HG03342 (cell line): ENCODE results near the gene GALK2.

ENCODE experiments used
- ATAC-seq: cut with Tn5 transposase; IDR thresholded peaks from one replicate; pipeline ENCODE4 v1.9.1; 2021; ENCODE audit warnings: mild to moderate bottlenecking, moderate library complexity; ENCODE audit not compliant: unreplicated experiment

GALK2 gene

DNA sequence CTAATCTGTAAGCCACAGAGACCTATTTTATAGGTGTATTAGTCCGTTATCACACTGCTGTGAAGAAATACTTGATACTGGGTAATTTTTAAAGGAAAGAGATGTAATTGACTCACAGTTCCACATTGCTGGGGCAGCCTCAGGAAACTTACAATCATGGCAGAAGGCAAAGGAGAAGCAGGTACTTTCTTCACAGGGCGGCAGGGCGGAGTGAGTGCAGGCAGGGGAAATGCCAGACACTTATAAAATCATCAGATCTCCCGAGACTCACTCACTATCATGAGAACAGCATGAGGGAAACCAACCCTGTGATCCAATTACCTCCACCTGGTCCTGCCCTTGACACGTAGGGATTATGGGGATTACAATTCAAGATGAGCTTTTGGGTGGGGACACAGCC, 108.7 kb downstream of the GALK2 start:
- no peak for ATAC-seq

DNA sequence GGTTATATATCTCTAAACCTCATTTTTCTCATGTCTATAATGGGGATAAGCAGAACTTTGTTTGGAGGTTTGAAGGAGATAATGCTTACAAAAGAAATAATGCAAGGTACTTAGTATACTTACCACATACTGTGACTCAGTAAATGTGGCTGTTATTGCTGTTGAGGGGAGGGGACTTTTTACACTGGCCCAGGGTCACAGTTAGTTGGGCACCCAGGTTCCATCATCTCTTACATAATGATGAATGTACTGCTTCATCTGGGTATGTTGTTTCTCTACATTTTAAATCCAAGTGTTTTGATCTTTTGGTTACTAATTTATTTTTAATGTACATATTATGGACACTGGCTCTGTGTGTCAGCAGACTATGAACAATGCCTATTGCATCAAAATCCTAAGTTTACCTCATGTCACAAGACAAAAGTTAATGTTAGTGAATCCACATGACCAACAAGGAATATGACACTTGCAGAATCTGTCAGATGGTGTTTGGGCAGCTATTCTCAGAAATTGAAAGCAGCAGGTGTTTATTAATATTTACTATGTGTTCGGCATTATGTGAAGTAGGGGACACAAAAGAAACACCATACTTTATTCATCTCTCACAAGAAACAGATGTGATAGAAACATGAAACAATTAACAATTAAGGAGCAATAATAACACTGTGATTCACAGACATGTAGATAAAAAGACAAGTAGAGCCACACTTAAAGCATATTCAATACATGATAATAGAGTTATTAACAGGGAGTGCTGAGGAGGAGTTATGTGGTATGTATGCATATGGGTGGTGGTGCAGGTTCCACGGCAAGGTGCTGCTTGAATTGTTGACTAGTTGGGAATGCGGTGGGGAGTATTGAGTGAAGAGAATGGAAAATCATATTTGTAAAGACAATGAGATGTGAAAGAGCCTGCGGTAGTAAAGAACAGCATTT, 109.7 kb downstream of the GALK2 start:
- ATAC-seq: no peak

DNA sequence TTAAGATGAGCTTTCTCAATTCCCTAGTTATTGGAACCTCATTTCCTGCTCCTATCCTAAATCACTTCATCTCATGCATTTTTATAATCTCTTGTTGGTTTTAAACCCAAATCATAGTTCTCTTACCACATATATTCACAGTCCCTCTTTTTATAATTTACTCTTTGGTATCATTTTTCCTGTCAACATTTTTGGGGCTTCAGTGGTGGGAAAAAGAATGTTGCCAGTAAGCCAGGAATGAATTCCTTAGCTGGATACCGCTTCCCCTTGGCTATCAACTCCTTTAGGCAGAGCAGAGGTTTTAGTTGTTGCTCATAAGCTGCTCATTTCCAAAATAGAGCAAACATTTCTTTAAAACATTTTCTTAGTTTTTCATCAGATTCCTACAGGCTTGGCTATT, 112.3 kb downstream of the GALK2 start:
- no peak for ATAC-seq

DNA sequence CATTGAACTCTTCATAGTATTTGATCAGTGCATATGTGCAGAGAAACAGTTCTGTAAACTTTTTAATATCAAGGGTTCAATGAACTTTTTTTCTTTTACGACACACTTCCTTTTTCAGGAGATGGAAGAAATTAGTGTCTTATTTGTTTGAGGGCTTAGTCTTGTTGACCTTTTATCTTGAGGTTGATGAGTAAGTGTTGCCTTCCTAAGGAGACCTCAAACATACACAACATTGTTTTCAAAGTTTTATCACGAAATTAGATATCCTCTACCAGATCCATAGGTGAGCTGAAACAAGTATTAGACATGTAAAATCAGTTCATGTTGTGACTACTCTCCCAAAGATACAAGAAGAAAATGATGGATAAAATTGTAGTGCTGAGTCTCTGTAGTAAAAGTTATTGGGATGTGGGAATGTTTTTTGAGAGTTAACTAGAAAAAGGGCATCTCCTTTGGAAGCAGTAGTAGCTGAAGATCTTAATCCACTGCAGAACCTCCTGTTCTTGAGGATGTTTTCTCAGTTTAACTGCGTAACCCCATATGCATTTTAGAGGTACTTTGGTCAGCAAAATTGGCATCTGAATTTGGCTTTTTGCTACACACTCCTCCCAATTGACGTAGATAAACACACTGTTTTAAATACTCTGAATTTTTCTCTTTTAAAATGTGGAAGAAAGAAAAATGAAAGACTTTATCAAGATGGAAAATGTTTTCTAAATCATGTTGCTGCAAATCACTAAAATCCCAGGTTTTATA, 116.8 kb downstream of the GALK2 start:
- no peak for ATAC-seq

DNA sequence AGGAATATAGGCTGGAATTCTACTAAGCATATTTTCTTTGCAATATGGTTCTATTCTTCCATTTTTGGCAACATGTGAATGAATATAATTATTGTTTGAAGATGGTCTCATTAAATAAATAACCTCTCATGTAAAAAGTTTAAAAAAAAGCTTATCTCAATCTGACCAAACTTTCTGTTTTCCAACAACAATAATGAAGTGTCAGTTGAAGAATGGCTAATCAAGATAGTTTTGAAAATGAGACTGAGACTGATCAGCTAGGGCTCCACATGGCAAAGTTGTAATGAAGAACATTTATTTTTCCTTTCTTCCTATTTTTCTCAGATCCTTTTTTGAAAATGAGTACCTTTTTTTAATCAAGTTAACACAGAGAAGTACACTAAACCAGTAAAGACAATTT, 117.4 kb downstream of the GALK2 start:
- ATAC-seq: no peak

DNA sequence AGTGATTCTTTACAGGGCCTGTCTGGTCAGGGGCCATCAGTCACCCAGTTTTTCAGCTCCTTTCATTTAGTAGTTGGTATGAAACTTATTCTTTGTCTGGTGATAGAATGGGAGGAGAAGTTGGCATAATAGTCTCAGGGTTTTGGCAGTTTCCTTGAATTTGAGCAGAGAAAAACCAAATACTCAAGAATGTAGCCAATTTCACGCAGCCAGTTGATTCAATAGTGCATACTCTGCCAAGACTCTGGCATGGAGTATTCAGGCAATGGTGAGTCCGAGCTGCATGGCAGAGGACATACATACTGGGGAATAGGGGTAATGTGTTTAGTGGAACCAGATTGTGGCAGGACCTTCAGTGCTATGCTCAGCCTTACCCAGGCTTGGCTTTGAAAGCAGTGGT, 118.3 kb downstream of the GALK2 start:
- ATAC-seq: no peak

DNA sequence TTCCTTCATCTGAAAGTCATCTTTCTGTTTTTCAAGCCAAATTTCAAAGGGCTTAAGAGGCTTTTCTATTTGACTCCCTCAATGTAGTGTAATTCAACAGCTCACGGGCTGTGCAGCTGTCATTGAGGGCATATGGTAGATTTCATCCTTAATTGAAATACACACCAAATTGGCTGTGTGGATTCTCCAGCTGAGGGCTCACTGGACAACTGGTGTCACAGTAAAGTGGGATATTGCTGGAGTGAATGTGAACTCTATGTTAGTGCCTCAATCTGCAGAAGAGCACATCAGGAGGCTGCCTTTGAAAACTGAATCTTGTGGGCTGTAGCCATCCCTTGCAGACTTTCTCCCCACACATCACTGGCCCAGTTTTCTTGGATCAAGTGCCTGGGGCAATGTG, 120.1 kb downstream of the GALK2 start:
- no peak for ATAC-seq

DNA sequence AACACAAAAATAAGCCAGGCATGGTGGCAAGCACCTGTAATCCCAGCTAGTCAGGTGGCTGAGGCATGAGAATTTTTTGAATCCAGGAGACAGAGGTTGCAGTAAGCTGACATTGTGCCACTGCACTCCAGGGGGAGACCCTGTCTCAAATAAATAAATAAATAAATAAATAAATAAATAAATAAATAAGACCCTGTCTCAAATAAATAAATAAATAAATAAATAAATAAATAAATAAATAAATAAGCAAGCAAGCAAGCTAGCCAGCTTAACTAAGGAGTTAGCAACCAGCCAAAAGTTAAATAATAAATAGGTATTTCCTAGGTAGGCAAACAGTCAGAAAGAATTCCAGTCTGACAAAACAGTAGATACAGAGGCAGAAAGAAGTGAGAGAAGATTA, 123.9 kb downstream of the GALK2 start:
- no peak for ATAC-seq

DNA sequence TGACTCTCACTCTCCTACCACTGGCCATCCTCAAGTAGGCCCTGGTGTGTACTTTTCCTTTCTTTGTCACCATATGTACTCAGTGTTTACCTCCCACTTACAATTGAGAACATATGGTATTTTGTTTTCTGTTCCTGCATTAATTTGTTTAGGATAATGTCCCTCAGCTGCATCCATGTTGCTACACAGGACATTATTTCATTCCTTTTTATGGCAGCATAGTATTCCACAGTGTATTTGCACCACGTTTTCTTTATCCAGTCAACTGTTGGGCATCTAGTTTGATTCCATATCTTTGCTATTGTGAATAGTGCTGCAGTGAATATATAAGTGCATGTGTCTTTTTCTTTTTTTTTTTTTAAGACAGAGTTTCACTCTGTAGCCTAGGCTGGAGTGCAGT, 126.2 kb downstream of the GALK2 start:
- ATAC-seq: no peak

DNA sequence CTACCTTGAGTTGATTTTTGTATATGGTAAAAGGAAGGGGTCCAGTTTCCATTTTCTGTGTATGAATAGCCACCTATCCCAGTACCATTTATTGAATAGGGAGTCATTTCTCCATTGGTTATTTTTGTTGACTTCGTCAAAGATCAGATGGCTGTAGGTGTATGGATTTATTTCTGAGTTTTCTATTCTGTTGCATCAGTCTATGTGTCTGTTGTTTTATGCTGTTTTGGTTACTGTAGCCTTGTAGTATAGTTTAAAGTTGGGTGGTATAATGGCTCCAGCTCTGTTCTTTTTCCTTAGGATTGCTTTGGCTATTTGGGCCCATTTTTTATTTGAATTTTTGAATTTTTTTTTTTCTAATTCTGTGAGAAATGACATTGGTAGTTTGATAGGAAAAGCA, 127.5 kb downstream of the GALK2 start:
- no peak for ATAC-seq

DNA sequence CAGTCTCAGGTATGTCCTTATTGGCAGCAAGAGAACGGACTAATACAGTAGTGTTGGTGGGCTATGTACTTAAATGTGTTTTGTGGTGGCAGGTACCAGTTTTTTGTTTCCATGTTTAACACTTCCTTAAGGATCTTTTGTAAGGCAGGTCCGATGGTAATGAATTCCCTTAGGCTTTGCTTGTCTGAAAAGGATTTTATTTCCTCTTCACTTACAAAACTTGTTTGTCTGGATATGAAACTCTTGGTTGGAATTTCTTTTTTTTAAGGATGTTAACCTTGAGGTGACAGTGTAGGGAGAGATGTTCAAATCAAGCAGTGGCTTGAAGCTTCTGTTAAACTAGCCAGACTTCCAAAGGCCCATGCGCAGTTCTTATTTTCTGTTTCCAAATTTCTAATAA, 130.8 kb downstream of the GALK2 start:
- ATAC-seq: no peak

DNA sequence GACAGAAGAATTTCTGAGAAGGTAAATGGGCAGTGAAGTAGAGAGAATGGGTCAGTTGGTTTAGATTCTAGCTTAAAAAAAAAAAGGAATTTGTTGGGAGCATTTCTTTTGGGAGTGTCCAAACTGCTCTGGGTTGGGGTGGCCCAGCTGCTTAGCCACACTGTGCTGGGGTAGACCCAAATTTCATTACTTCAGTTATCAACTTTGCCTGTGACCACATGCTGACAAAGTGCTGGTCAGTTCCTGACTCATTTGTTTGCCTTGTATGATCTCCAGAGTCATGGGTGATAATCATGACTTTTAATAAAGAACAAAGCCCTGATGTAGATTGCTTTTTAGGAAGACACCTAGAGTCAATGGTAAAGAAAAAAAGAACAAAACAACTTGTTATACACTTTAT, 131.5 kb downstream of the GALK2 start:
- no peak for ATAC-seq

DNA sequence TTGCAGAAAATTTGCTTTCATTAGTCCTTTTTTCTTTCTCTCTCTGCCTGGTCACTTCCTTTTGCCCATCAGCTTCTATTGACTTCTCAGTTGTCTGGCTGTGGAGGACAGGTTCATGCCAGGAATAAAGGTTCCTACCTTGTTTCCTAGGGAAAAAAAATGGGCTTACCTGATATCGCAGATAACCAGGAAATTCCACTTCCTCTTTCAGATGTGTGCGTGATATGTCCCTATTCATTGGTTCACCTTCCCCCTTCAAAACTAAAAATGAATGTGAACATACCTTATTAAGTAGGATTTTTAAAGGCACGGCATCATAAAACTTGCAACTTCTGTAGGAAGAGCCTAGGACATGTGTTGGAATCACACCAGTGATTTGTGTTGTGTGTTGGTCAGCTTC, 133.0 kb downstream of the GALK2 start:
- ATAC-seq: no peak

DNA sequence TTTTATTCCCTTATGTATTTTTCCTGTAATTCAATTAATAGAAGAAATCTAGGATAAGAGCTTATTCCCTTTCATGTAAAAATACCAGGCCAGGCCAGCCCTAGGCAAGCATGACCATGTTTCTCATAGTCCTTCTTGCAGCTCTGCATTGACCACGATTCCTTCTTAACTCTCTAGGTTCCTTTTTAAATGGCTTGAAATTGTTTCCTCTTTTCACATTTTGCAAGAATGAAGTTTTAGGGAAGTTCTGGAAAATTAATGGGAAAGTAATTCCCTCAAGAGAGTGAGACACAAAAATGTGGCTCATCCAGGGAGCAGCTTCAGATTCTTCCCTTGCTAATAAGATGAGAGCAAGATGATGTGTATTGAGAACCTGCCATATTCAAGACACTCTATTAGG, 136.5 kb downstream of the GALK2 start:
- ATAC-seq: no peak

DNA sequence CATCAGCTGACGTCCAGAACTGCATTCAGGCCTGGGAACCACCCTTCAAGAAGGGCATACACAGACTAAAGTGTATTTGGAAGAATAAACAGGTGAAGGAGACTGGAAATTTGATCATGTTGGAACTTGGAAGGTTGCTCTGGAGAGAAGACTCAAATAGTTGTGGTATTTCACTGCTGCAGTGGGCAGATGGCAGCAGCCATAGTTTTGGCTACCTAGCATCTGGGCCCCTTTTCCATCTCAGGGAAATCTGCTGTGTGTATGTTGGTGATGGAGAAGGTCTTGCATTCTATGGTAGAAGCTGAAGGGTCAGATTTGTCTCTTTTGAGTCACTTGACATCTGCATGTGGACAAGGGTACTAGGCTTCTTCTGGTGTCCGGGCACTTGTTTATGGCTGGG, 138.6 kb downstream of the GALK2 start:
- ATAC-seq: no peak

DNA sequence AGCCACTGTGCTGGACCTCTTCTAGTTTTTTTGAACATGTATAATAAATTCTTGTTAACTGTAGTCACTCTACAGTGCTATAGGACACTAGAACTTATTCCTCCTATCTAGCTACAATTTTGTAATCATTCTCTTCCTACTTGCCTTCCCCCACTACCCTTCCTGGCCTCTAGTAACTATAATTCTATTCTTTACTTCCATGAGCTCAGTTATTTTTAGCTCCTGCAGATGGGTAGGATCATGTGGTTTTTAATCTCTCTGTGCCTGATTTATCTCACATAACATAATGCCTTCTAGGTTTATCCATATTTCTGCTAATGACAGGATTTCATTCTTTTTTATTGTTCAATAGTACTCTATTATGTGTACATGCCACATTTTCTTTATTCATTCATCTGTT, 139.8 kb downstream of the GALK2 start:
- ATAC-seq: no peak

DNA sequence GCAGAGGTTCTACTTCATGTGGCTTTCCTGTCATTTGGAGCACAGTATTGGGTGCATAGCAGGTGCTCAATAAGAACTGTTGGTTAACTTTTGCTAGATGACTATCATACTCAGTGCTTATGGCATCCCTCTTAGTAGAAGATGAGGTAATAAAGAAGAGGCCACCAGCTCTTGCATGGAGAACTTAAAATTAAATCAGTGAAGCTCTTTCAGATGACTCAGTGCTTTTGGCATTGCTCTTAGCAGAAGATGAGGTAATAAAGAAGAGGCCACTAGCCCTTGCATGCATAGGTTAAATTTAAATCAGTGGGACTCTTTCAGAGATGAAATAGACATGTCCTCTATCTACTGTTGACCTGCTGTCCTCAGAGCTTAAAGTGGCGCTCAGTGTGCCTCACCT, 143.6 kb downstream of the GALK2 start:
- ATAC-seq: no peak

DNA sequence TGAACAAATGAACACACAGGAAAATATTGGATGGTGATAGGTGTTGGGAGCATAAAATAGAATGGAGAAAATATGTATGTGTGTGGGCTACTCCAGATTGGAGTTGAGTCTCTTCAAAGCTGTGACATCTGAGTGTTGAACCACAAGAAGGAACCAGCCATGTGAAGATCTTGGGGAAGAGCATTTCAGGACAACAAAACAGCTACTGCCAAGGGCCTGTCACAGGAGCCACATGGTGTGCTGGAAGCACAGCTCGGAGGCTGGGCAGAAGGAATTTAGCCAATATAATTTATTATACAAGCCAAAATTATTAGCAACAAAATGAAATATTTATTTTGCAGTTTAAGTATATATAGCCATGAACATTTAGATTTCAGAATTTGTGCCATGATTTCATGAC, 144.7 kb downstream of the GALK2 start:
- no peak for ATAC-seq

DNA sequence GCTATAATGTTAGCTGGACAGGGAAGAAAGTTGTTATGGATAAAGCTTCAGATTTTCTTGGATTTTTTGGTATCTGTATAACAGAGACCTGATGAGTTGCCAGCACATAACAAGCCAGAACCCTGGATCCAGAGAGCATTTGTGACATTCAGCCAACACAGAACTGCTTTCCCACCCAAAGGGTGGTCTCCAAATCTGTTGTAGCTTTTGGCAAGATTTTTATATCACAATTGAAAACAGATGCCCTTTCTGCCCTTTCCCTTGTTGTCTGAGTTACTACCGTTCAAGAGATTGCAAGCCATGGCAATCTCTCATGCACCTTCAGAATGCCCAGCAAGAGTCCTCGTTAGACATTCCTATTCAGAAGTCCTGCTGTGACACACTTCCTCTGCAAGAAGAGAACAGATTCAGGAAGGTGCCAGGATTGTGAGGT, 145.4 kb downstream of the GALK2 start:
- no peak for ATAC-seq

DNA sequence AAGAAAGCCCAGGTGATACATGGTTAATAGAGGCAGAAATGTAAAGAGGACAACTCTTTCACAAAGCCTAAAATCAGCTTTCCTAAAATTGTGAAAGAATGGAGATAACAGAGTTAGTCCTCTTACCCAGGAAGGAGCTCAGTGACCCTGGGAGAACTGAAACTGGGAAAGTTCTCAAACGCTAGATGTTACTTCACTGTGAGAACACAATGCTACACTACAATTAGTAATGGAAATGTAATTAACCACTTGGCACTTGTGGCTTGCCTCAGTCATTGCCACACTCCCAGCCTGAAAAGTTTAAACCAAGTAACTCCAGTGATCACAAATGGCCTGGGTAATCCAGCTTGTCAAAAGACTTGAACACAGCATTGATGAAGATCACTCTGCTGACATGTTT, 150.3 kb downstream of the GALK2 start:
- no peak for ATAC-seq

DNA sequence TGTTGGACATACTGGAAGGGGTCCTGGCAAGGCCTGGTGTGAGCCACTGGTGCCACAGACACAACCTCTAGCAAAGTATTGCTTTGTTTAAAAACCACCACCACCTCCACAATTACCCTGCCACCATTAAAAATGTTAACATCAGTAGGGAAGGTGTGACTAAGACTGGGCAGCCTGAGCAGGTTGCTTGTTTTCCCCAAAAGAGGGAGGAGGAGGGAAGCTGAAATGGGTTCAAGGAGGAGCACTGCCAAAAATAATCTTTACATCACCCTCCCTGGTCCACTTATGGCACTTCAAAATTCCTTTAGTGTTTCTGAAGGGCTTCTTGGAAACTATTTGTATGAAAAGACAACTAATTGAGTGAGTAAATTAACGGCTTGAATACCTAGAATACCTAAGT, 153.2 kb downstream of the GALK2 start:
- ATAC-seq: no peak

DNA sequence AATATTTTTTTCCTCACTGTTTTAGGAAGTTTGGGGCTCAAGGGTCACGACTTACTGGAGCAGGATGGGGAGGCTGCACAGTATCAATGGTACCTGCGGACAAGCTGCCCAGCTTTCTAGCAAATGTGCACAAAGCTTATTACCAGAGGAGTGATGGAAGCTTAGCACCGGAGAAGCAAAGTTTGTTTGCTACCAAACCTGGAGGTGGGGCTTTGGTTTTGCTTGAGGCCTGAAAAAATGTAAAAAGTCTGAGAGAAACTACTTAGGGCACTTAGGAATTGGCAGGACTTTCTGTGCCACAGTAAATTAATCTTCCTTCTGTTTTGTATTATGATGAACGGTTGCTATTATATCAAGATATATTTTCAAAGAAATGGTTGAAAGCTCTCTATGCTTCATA, 157.9 kb downstream of the GALK2 start:
- ATAC-seq: no peak
